K562 (cell line): ENCODE data around the gene AMH. TPM values are rescaled to one million over a fixed set of nuclear protein-coding genes. Genes with fewer than 3 reads are reported as not detected.

Source experiments
- DPF2 ChIP-seq: fragments of 450-650 bp; IDR thresholded peaks from 2 replicates; pipeline ENCODE4 v1.6.1; 2016
- ETV5 ChIP-seq: sonication (generic); formaldehyde crosslinking; IDR thresholded peaks from 2 replicates; pipeline ENCODE4 v1.4.0; 2020; ENCODE audit warnings: low read depth, mild to moderate bottlenecking, missing genetic modification reagents
- ILF3 ChIP-seq: fragments of 450-650 bp; IDR thresholded peaks from 2 replicates; pipeline ENCODE4 v1.6.1; 2018; ENCODE audit warnings: antibody characterized with exemption, mild to moderate bottlenecking, moderate library complexity, borderline replicate concordance
- MEIS2 ChIP-seq: fragments of 450-650 bp; IDR thresholded peaks from 2 replicates; pipeline ENCODE4 v1.6.1; 2014; ENCODE audit warnings: mild to moderate bottlenecking; ENCODE audit not compliant: partially characterized antibody
- PHB2 ChIP-seq: fragments of 450-650 bp; IDR thresholded peaks from 2 replicates; pipeline ENCODE4 v1.6.1; 2017; ENCODE audit warnings: low read depth
- POLR2A ChIP-seq: fragments of 450-650 bp; conservative IDR thresholded peaks from 2 replicates; pipeline ENCODE4 v1.6.1; 2016
- PRDM10 ChIP-seq: fragments of 450-650 bp; IDR thresholded peaks from 2 replicates; pipeline ENCODE4 v1.6.1; 2018; ENCODE audit not compliant: partially characterized antibody
- RBBP5 ChIP-seq: fragments of 200-600 bp; sonication (generic); IDR thresholded peaks from 2 replicates; pipeline ENCODE4 v1.6.1; 2012; ENCODE audit warnings: borderline replicate concordance, mild to moderate bottlenecking, low read length, control low read depth, inconsistent platforms; ENCODE audit not compliant: insufficient read depth, poor library complexity, severe bottlenecking
- RREB1 ChIP-seq: fragments of 250-450 bp; sonication (Bioruptor Pico); IDR thresholded peaks from 2 replicates; pipeline ENCODE4 v1.4.0; 2020
- SPI1 ChIP-seq: IDR thresholded peaks from 2 replicates; pipeline ENCODE4 v1.6.1; 2011; ENCODE audit warnings: low read depth, low read length, control low read depth, borderline replicate concordance
- VEZF1 ChIP-seq: fragments of 200-800 bp; sonication (Bioruptor generic); IDR thresholded peaks from 2 replicates; pipeline ENCODE4 v1.6.1; 2017; ENCODE audit warnings: missing genetic modification characterization, missing compliant biosample characterization
- ZNF639 ChIP-seq, 2 experiments: fragments of 200-800 bp in 1 of 2; sonication (Bioruptor generic) in 1 of 2; sonication (generic) in 1 of 2; formaldehyde crosslinking in 1 of 2; IDR thresholded peaks in 1 of 2; conservative IDR thresholded peaks in 1 of 2; 2 replicates each; pipeline versions ENCODE4 v1.5.0 to v1.6.1; 2016 to 2020; ENCODE audit warnings: missing compliant biosample characterization in 1 of 2, missing genetic modification characterization in 1 of 2, missing genetic modification reagents in 1 of 2
- polyA plus RNA-seq, 8 experiments: library from polyadenylated mRNA; depleted of rRNA in 4 of 8; stranded (reverse) in 5 of 8; unstranded in 3 of 8; fragments of >200 nt; fragmentation: Nextera tagmentation in 2 of 8; fragmentation: Illumina TruSeq in 1 of 8; extraction: Ambion mirVana in 2 of 8; extraction: Trizol in 1 of 8; gene quantifications; 2 replicates each; pipeline versions ENCODE4 v1.2.1 to v1.2.3, GENCODE V29; 2011 to 2014; ENCODE audit warnings: inconsistent platforms in 1 of 8, missing spikeins in 1 of 8
- total RNA-seq, 7 experiments: library from RNA; depleted of rRNA in 6 of 7; stranded (reverse); fragments of >200 nt in 6 of 7; fragmentation: Illumina TruSeq in 2 of 7; extraction: Trizol in 2 of 7; gene quantifications; 2 replicates each; pipeline versions ENCODE4 v1.2.1 to v1.2.3, GENCODE V29; 2011 to 2021; ENCODE audit warnings: low replicate concordance in 1 of 7

AMH gene
- total and polyA plus RNA-seq, 9 of the 15 experiments (the other 6 are each of a cell fraction or from before 2014, with no cell fraction given): 0.29 to 27.4 (median 2.6) TPM; not detected in 2

GRCh38 chr19:2239771-2240770, 9.1 kb upstream of the AMH start (continued):
- peak; percentile 23 for TF ChIP-seq PRDM10
- peak; percentile 7 for TF ChIP-seq MEIS2
- peak; percentile 17; the same call in 1 of the 2 replicates for TF ChIP-seq VEZF1 (CRISPR knock-in tag)
- TF ChIP-seq DPF2: peak; percentile 67; the same call in 1 of the 2 replicates
- peak; percentile 34 for TF ChIP-seq RBBP5
- 0 out of 2 replicates have a peak, but pooled peaks have one; percentile 42 for TF ChIP-seq ETV5 (CRISPR knock-in tag)
- peak; percentile 40; the same call in 1 of the 2 replicates for TF ChIP-seq RREB1
- no peak for TF ChIP-seq ILF3
- 0 out of 2 replicates have a peak, but pooled peaks have one; percentile 3 for TF ChIP-seq PHB2
- TF ChIP-seq SPI1: 0 out of 2 replicates have a peak, but pooled peaks have one; percentile 1
- TF ChIP-seq ZNF639 (CRISPR knock-in tag; conservative IDR thresholded peaks at IDR 0.05 in 1 of 2, IDR thresholded peaks at IDR 0.05 in 1 of 2): no peak
- 0 out of 2 replicates have a peak, but pooled peaks have one; percentile 7 for TF ChIP-seq POLR2A
